HG03066 (cell line): ENCODE results near the gene HS1BP3.

ENCODE experiments used
- ATAC-seq: cut with Tn5 transposase; IDR thresholded peaks from one replicate; pipeline ENCODE4 v1.9.1; 2021; ENCODE audit warnings: low read depth; ENCODE audit not compliant: unreplicated experiment

HS1BP3 gene

DNA sequence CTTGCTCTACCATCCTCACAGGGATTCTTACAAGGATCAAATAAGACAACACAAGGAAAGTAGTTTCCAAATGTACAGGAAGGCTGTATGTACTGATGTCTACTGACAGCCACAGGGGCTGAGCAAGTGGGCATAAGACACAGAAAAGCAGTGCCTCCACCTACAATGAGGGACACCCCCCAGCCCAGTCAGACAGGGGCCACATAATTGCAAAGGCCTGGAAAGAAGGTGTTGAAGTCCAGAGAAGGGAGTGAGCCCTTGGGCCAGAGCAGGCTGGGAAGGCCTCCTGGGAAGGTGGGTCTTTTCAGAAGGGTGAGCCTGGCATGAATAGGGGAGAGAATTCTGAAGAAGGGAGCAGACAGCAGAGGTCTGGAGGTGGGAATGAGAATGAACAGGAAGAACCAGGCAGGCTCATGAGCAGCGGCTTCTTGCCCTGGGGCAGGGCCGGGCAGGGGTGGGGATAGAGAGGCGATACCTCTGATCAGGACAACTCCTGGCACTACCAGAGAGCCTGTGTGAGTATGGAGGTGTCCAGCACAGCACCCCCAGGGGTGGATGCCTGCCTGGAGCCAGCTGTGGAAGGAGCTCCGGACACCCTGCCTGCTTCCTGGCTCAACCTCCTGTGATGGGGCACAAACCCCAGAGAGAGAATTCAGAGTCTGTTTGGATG lies 30.1 kb downstream of the HS1BP3 start:
- no peak for ATAC-seq

DNA sequence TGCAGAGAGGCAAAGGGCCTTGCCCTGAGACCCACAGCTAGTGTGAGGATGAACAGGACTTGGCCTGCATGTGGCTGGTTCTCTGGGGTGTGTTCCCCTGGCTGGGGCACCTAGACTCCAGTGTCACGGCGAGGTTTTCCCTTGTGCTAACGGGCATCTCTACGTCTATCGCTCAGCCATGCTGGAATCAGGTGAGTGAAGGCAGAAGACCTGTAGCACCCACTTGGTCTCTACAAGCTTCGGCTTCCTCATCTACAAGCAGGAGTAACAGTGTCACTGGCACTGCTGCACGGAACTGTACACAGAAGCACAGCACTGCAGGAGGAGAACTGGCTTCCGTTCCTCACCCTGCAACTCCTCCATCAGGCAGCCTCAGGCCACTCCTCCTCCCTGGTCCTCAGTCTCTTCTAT lies 30.6 kb downstream of the HS1BP3 start:
- ATAC-seq, result no peak

DNA sequence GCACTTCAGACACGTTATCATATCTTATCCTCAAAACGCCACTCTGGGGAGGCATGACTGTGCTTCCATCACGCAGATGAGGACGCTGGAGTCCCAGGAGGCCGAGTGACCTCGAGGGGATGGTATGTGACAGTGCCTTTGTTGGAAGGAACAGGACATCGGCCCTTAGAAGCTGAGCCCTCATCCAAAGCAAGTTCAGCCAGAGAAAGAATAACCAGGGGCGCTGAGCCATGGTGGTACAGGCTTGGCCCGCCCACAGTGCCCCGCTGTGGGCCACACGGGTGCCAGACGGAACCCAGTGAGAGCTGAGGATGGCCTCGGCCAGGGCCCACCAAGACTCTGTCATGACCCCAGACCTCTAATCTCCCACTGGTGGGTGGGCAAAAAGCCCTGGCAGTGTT lies 31.3 kb downstream of the HS1BP3 start:
- no peak for ATAC-seq

GRCh38 chr2:20618886-20619521 lies 31.9 kb downstream of the HS1BP3 start:
- ATAC-seq, result no peak

GRCh38 chr2:20618468-20618885 lies 32.4 kb downstream of the HS1BP3 start:
- ATAC-seq, result no peak

GRCh38 chr2:20617892-20618467 lies 32.9 kb downstream of the HS1BP3 start:
- no peak for ATAC-seq

DNA sequence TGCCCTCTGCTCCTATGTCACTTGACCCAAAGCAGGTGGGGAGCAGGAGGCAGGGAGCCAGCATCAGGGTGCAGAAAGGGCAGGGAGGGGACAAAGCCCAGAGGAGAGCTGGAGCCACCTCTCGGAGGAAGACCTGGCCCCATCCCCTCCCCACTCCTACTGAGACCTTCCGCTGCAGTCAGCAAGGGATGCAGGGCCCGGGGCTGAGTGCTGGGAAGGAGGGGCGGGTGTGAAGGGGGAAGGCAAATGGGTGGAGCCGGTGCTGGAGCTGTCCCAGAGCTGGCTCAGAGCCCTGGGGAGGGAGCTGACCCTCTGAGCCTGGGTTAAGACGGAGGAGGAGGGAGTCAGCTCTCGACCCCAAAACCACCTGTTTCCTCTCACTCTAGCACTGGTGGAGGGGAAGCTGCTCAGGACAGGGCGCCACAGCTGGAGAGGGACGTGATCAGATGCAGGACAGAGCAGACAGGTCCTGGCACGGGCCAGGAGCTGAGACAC lies 33.8 kb downstream of the HS1BP3 start:
- no peak for ATAC-seq

- no peak for ATAC-seq
Measured at GRCh38 chr2:20616341-20616871, 34.5 kb downstream of the HS1BP3 start.

- ATAC-seq, result no peak
Measured at GRCh38 chr2:20615466-20616241, 35.2 kb downstream of the HS1BP3 start.

DNA sequence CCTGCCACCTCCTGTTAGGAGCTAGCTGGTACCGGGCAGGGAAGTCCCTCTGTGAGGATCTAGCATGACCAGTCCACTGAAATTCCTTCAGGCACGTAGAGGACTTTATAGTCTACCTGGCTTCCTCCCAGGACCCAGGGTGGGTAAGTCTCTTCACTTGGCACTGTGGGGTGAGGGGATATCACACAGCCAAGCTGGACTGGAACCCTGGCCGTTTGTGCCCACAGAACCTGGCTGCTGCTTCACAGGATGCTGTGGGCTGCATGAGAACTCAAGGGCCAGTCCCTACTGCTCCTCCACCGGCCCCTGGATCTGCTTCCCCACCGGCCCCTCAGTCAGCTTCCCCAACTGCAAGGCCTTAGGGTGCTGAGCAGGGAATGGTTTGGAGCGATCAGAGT lies 35.8 kb downstream of the HS1BP3 start:
- ATAC-seq, result no peak

- no peak for ATAC-seq
Measured at GRCh38 chr2:20614201-20615067, 36.5 kb downstream of the HS1BP3 start.

DNA sequence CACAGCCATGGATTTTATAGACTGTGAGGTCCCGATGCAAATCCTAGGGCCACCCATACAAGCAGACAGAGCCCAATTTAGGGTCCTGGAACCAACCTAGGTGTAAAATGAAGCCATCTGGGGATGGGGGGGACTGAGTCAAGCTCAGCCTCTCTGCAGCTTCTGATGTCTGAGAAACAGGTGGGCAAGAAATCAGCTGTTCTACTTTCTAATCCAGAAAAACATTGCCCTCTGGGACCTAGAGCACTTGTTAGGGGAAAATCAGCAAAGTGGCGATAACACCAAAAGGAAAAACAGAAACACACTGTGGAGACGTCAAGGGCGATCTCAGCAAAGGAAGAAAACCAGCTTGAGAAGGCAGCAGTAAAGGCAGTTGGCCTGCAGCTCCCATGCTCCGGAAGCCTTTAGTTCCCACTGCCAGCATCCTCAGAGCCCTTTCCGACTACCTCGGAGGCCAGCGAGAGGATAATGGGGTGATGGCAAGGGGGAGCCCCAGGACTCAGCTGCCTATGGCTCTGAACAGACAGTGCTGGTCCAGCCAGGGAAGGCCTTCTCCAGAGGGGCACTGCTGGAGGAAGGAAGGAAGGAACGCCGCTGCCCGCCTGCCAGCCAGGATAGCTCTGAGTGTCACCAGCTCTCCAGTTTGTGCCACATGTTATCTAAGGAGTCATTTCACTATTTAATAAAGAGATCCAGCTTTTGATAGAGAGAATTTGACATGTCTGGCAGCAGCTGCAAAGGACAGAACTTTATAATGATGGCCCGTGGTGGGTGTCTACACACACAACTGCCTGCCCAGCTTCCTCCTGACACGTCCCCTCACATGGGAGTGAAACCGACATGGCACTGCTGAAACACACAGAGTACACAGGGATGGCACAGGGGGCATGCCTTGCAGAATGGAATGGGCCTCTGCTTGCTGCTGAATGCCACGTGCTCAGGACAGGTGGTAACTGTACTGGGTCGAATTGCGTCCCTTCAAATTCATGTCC lies 37.7 kb downstream of the HS1BP3 start:
- no peak for ATAC-seq

GRCh38 chr2:20611844-20612356 lies 39.0 kb downstream of the HS1BP3 start:
- ATAC-seq, result no peak

DNA sequence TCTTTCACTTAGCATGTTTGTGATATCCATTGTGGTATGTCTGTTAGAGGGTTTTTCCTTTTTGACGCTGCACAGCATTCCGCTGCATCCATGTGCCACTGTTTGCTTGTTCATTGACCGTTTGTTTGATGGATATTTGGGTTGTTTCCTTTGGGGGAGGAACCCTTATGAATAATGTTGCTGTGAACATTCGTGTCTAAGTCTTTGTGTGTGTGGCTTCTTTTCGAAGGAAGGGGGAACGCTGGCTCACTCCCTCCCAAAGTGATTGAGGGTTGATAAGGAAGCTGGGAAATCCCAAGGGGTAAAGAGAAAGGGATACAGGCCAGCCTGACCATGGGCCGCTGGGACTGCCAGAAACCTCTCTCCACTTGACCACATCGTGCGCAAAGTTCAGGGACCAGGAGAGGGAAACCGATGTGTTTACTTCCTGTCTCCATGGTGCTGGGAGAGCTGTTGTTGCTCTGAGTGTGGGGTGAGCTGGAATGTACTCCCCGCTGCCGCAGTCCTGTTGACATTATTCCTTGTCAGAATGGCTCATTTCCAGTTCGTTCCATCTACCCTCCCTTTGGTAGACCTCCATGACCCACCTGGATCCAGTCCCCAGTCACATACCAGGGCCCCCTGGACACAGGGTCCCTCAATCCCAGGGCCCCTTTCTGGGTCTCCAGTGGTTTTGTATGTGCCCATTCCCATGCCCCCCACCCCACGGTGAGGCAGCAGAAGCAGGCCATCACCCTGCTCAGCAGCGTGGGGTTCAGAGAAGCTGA lies 39.6 kb downstream of the HS1BP3 start:
- ATAC-seq, result no peak

DNA sequence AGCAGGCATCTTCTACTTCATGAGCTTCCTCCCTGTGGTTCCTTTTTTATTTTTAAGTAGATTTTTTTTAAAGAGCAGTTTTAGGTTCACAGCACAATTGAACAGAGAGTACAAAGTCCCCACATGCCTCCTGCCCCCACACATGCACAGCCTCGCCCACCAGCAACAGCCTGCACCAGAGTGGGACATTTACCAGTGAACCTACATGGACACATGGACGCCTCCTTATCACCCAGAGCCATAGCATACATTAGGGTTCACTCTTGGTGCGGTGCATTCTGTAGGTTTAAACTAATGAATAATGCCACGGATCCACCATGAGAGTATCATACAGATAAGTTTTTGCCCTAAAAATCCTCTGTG lies 40.9 kb downstream of the HS1BP3 start:
- no peak for ATAC-seq

DNA sequence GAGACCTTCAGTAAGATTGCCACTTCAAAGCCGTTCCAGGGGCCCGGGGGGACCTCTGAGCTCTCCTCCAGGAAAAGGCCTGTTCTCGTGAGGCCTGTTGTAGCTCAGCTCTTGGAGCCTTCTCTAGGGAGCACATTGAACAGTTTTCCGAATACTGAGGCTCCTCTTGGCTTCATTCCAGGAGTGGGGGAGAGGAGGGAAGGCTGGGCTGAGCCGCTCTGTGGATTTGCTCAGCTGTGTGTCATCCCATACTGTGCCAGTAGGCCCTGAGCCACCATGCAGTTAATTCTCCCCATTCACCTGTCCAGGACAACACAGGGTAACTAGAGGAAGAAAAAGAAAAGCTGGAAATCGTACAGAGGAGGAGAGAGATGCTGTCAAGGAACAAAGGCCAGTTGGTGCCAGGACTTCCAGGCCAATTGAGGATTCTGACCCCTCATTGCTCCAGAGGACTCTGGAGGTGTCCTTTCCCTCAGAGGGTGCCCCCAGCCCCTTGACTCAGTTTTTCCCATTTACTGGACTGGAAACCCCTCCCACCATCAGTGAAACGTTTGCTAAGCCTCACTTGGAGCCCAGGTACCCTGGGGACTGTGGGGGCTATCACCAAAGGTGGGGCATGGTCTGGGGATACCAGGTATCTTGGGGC lies 41.4 kb downstream of the HS1BP3 start:
- ATAC-seq, result no peak

DNA sequence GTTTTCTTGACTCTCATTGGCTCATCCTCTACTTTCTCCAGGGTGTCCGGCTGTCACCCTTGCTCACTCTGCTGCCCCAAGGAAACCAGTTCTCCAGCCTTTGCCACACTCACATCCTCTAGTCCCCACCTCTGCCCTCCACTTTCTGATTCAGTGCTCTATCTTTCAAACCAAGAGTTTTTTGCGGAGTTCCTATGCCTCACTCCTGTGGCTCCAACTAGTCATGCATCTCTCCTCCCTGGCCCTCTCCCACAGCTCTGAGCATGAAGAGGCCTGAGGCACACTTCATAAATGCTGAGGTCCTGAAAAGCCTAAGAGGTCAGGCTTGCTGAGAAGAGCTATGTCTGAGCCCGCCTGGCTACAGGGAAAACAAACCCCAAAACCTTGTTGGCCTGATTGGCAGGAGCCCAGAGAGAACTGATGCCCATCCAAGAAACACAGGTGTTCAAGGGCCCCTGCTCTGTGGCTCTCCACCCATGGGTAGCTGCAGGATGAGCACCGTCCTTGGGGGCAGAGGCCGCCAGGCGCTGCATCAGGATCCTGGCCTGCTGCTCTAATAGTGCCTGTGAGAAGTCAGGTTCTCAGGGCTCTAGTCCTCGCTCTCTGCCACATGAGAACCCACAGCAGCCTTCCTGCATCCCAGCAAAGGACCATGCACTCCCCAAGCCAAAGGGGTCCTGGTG lies 42.1 kb downstream of the HS1BP3 start:
- ATAC-seq, result no peak
